ENCODE results near the gene FFAR2. TPM values are rescaled to one million over a fixed set of nuclear protein-coding genes. Genes with fewer than 3 reads are reported as not detected.
A peak's percentile ranks its signal among the peaks of the same experiment; 100 is the strongest.
"Not testable (repeated sequence)": the region's sequence is repeated elsewhere in the genome, so short reads cannot be mapped to it uniquely, and the experiment has no call there.

Gene FFAR2
- total RNA-seq, 1 donor from 2014 or later = not detected

DNA sequence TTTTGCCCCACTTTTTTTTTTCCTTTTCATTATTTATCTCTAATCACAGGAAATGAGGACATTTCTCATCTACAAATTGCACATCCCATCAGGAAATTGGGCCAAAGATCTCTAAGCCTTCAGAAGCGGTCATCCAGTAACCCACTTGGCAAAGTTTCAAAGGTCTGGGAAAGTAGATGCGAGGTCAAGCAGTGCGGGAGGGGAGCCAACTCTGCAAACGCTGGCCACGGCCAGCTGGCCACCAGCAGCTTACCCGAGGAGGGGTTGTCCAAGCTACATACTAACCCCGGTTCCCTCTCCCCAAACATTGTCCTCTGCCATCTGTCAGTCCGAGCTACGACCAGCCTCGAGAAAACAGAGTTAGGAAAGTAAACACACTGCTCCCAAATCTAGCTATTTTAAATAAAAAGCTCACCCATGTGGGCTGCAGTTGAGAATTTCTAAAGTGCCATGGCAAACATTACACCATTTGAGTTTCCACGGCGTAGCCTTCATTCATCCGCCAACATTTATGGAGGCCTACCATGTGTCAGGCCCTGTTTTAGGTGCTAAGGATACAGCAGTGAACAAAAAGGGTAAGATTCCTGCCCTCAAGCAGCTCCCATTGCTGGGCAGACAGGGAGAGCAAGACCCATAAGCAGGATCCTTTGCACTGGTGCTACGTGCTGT, 11.5 kb downstream of the FFAR2 start:
- DNase-seq (no peak), ATAC-seq (ENCODE audit: low read depth) (no peak)
- H3K27me3 Mint-ChIP-seq = no peaks in the 10 kb centered on the region
- no peak for TF ChIP-seq CTCF (IDR thresholded peaks at IDR 0.05)
- no peaks in the 10 kb centered on the region for H3K36me3 Mint-ChIP-seq (ENCODE audit: low read depth)
- POLR2A ChIA-PET = interaction anchor here (0.6 to 4.9 kb wide), 8 partner anchors 31 to 1096 kb away, joined by 3 to 46 read pairs (median 4); partner anchors contain the start of genes CD22 and FFAR1
- intact Hi-C loops (cut with micrococcal nuclease) = loop anchor here (1.0 to 10.0 kb wide), 4 partner anchors 25 to 395 kb away; partner anchors contain the start of gene FXYD7
- CTCF ChIA-PET = interaction anchor here (2.2 to 3.7 kb wide), 2 partner anchors 9 to 36 kb away, joined by 6 to 18 read pairs; no protein-coding TSS in a partner anchor
- H3K27ac Mint-ChIP-seq = peak overlapping the region; percentile 47
- H3K9me3 Mint-ChIP-seq = no peaks in the 10 kb centered on the region
- peaks cover 85% of the 10 kb centered on the region for H3K4me1 Mint-ChIP-seq
- H3K4me3 Mint-ChIP-seq = peak overlapping the region; percentile 6

GRCh38 chr19:35460608-35461007, 12.6 kb downstream of the FFAR2 start:
- intact Hi-C loops (cut with micrococcal nuclease) = loop anchor here (5.0 to 10.0 kb wide), 3 partner anchors 248 to 396 kb away; partner anchors contain the start of gene FXYD7
- DNase-seq (no peak), ATAC-seq (ENCODE audit: low read depth) (no peak)
- H3K4me3 Mint-ChIP-seq = peak overlapping the region; percentile 45
- no peaks in the 10 kb centered on the region for H3K27me3 Mint-ChIP-seq
- peaks cover 81% of the 10 kb centered on the region for H3K4me1 Mint-ChIP-seq
- POLR2A ChIA-PET = interaction anchor here (0.7 to 4.9 kb wide), 6 partner anchors 80 to 246 kb away, joined by 3 to 46 read pairs (median 6); partner anchors contain the start of genes CD22 and FFAR1
- peak overlapping the region; percentile 55 for H3K27ac Mint-ChIP-seq
- H3K9me3 Mint-ChIP-seq = no peaks in the 10 kb centered on the region
- CTCF ChIA-PET = interaction anchor here (2.2 to 3.7 kb wide), 2 partner anchors 8 to 35 kb away, joined by 6 to 18 read pairs; no protein-coding TSS in a partner anchor
- H3K36me3 Mint-ChIP-seq (ENCODE audit: low read depth) = no peaks in the 10 kb centered on the region
- TF ChIP-seq CTCF (IDR thresholded peaks at IDR 0.05) = no peak

- peak overlapping the region; percentile 55 for H3K27ac Mint-ChIP-seq
- CTCF ChIA-PET = interaction anchor here (1.6 kb wide), 1 partner anchor 146 kb away, joined by 3 read pairs; no protein-coding TSS in a partner anchor
These were observed 13.0 kb downstream of the FFAR2 start for GRCh38 chr19:35461060-35461459.

DNA sequence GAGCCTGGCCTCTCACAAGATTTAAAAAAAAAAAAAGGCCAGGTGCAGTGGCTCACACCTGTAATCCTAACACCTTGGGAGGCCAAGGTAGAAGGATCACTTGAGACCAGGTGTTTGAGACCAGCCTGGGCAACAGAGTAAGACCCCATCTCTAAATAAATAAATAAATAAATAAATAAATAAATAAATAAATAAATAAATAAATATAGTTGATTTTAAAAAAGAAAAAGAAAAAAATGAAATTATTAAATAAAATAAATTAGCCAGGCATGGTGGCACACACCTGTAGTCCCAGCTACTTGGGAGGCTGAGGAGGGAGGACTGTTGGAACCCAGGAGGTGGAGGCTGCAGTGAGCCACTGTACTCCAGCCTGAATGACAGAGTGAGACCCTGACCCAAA, 13.7 kb downstream of the FFAR2 start:
- not testable (repeated sequence) for DNase-seq; H3K36me3 Mint-ChIP-seq (ENCODE audit: low read depth); H3K9me3 Mint-ChIP-seq; H3K27ac Mint-ChIP-seq; ATAC-seq (ENCODE audit: low read depth); H3K27me3 Mint-ChIP-seq; H3K4me3 Mint-ChIP-seq
- POLR2A ChIA-PET = interaction anchor here (0.6 to 4.9 kb wide), 12 partner anchors 13 to 256 kb away, joined by 3 to 76 read pairs (median 7); partner anchors contain the start of genes CD22 and FFAR1
- CTCF ChIA-PET = interaction anchor here (1.3 to 2.5 kb wide), 5 partner anchors 34 to 320 kb away, joined by 3 to 30 read pairs (median 5); no protein-coding TSS in a partner anchor
- intact Hi-C loops (cut with micrococcal nuclease) = loop anchor here (1.0 to 10.0 kb wide), 5 partner anchors 114 to 397 kb away; partner anchors contain the start of genes FFAR1 and FXYD7
- H3K4me1 Mint-ChIP-seq = peaks cover 72% of the 10 kb centered on the region

More at GRCh38 chr19:35461060-35461459, 13.0 kb downstream of the FFAR2 start:
- no peaks in the 10 kb centered on the region for H3K9me3 Mint-ChIP-seq
- ATAC-seq (ENCODE audit: low read depth) (no peak), DNase-seq (no peak)
- H3K36me3 Mint-ChIP-seq (ENCODE audit: low read depth) = no peaks in the 10 kb centered on the region
- POLR2A ChIA-PET = interaction anchor here (0.7 to 4.9 kb wide), 6 partner anchors 12 to 247 kb away, joined by 3 to 46 read pairs (median 6); partner anchors contain the start of genes CD22 and FFAR1
- peaks cover 77% of the 10 kb centered on the region for H3K4me1 Mint-ChIP-seq
- TF ChIP-seq CTCF (IDR thresholded peaks at IDR 0.05) = no peak
- intact Hi-C loops (cut with micrococcal nuclease) = loop anchor here (5.0 to 10.0 kb wide), 3 partner anchors 249 to 396 kb away; partner anchors contain the start of gene FXYD7
- peak overlapping the region; percentile 45 for H3K4me3 Mint-ChIP-seq
- no peaks in the 10 kb centered on the region for H3K27me3 Mint-ChIP-seq

DNA sequence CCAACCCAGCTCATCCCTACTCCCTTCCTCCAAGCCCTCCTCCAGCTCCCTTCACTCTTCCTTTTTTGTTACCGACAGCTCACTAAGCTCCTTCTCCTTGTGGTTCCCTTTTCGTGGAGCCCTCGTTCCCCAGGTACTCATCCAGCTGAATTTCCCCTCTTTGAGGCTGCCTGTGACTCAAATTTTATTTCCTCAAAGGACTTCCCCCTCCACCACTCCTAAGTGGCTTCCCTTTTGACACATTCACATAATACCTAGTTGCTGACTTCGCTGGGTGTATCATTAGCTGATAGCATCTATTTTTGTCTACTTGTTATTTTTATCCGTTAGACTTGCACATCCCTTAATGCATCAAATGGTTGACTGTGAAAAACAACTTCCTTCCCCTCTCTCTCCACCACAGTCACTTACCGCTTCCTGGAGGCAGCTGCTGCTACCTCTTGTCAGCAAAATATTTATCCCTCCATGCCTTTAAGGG, 14.5 kb downstream of the FFAR2 start:
- peak overlapping the region; percentile 85 for H3K27ac Mint-ChIP-seq
- H3K4me3 Mint-ChIP-seq = peak overlapping the region; percentile 76
- intact Hi-C loops (cut with micrococcal nuclease) = loop anchor here (1.0 to 10.0 kb wide), 5 partner anchors 115 to 398 kb away; partner anchors contain the start of genes FFAR1 and FXYD7
- POLR2A ChIA-PET = interaction anchor here (0.6 to 4.9 kb wide), 19 partner anchors 10 to 256 kb away, joined by 3 to 76 read pairs (median 4); partner anchors contain the start of genes CD22 and FFAR1
- TF ChIP-seq CTCF (IDR thresholded peaks at IDR 0.05) = no peak
- H3K36me3 Mint-ChIP-seq (ENCODE audit: low read depth) = no peaks in the 10 kb centered on the region
- DNase-seq = peak; percentile 35
- ATAC-seq (ENCODE audit: low read depth) = peak; percentile 76
- H3K9me3 Mint-ChIP-seq = no peaks in the 10 kb centered on the region
- H3K27me3 Mint-ChIP-seq = no peaks in the 10 kb centered on the region
- CTCF ChIA-PET = interaction anchor here (0.7 to 2.5 kb wide), 11 partner anchors 11 to 321 kb away, joined by 3 to 30 read pairs (median 3); partner anchors contain the start of gene FFAR3
- H3K4me1 Mint-ChIP-seq = peaks cover 64% of the 10 kb centered on the region

GRCh38 chr19:35462956-35463355, 14.9 kb downstream of the FFAR2 start:
- not testable (repeated sequence) for H3K27me3 Mint-ChIP-seq; DNase-seq; H3K9me3 Mint-ChIP-seq; ATAC-seq (ENCODE audit: low read depth); H3K36me3 Mint-ChIP-seq (ENCODE audit: low read depth)
- Mint-ChIP-seq H3K27ac (peak overlapping the region; percentile 85), H3K4me3 (peak overlapping the region; percentile 76), H3K4me1 (peaks cover 62% of the 10 kb centered on the region)
- POLR2A ChIA-PET = interaction anchor here (0.6 to 4.9 kb wide), 18 partner anchors 10 to 257 kb away, joined by 3 to 76 read pairs (median 6); partner anchors contain the start of genes CD22 and FFAR1
- intact Hi-C loops (cut with micrococcal nuclease) = loop anchor here (1.0 to 10.0 kb wide), 5 partner anchors 116 to 398 kb away; partner anchors contain the start of genes FFAR1 and FXYD7
- CTCF ChIA-PET = interaction anchor here (0.6 to 2.5 kb wide), 9 partner anchors 32 to 321 kb away, joined by 3 to 30 read pairs (median 3); partner anchors contain the start of gene FFAR3

Measured in activated B cell treated with CpG ODN at 0.5 μM for 24 hours (primary cell).